NCI-H82 treated with DMSO at 0.1 percent for 48 hours (cell line): Measurements from ENCODE around the gene PARP6.

Experiments
- DNase-seq: peaks from one replicate; lab custom pipeline; 2025; ENCODE audit not compliant: unreplicated experiment; lab: John Stamatoyannopoulos, UW

PARP6 gene

DNA sequence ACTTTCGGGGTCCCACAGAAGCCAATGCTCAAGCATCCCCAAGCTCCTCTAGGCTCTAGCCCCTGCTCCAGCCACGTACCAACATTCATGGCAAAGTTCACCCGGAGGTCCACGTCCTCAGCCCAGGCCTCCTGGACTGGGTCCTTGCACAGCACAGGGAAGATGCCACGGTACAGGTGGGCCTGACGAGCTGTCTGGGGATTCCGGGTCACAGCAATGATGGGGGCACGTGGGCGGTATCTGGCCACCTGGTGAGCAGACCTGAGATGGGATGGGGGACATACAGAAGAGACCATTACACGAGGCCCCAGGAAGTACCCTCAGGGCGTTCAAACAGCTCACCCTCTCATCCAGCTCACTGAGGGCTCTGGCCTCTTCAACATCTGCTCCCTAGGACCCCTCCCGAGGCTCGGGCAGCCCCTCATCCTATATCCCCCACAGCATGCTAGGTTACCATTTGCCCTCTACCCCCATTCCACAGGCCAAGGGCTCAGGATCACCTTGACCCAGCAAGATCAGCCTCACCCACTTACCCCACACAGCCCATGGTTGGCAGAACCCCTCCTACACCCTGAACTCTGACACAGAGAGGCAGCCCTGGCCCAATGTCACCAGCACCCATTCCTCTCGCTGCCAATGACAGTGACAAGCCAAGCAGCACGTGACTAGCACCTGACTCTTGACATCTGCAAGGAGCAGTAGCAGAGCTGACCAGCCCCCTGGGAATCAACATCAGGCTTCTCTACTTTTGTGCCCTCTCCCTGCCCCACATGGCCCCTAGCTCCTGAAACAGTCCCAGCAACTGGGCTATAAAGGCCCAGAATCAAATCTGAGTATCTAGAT is 71.7 kb downstream of the PARP6 start:
- DNase-seq, result no peak

DNA sequence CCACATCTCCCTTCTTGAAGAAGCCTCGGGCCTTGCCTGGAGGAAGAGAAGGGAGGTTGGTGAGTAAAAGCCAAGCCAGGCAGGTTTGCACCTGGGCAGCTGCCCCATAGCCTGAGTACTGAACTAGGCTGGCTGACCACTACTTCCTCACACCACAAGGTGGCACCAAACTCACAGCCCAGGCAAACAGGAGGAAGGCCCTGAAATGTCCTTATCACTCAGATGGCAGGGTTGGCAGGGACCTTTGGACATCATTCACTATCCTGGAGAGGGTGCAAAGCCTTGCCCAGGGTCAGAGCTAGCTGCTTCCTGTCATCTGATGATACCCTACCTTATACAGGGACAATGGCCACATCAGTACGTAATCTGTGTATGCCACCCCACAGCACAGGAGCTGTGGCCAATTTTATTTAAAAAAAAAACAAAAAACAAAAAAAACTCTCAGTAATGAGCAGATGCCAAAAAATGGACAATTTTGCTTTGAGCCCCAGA is 72.6 kb downstream of the PARP6 start:
- peak; percentile 25 for DNase-seq

DNA sequence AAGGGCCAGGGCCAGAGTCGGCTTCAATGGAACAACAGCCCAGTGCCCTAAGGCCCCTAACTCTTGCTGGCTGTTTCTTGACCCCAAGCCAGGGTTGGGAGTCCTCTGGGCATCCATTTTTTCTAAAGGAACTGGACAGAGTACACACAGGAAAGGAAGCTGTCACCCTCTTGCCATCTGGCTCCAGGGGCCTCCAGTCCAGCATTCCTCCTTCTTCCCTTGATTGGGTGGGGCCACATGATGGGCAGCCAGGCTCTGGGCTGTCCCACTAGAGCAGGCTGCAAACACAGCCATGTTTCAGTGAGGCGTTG is 73.2 kb downstream of the PARP6 start:
- no peak for DNase-seq

DNA sequence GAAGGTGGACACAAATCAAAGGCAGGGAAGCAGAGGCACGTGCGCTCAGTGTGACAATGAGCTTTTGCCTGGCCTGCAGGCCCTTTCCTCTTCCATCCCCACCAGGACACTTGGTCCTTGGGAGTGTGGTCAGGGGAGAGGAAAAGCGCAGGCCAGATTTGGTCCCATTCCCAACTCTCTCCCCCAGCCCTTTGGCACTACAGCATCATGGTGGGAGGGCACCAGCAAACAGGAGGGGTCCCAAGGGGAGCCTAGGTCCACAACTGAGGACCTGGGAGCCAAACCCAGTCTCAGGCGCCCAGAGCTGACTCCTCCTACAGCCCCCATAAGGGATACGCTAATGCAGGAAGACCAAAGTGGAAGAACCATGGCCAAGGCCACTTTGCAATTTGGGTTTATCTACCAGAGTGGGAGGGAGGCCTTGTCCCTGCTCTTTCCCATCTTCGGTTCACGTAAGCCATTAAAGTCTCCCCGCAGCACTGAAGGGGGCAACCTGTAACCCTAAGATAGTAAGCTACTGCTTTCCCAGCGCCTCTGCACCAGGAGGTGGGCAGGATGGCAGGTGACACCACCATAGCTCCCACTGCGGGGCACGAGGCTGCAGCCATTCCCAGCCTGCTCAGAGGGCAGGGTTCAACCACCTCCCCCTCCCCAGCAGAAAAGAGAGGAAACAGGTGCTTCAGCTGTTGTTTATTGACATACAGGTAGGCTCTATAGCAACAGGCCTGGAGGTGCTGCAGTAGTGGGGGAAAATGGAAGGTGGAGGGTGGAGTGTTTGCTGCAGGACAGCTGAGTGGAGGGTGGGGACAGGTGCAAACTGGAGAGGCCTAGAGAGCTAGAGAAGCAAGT is 73.8 kb downstream of the PARP6 start:
- no peak for DNase-seq

DNA sequence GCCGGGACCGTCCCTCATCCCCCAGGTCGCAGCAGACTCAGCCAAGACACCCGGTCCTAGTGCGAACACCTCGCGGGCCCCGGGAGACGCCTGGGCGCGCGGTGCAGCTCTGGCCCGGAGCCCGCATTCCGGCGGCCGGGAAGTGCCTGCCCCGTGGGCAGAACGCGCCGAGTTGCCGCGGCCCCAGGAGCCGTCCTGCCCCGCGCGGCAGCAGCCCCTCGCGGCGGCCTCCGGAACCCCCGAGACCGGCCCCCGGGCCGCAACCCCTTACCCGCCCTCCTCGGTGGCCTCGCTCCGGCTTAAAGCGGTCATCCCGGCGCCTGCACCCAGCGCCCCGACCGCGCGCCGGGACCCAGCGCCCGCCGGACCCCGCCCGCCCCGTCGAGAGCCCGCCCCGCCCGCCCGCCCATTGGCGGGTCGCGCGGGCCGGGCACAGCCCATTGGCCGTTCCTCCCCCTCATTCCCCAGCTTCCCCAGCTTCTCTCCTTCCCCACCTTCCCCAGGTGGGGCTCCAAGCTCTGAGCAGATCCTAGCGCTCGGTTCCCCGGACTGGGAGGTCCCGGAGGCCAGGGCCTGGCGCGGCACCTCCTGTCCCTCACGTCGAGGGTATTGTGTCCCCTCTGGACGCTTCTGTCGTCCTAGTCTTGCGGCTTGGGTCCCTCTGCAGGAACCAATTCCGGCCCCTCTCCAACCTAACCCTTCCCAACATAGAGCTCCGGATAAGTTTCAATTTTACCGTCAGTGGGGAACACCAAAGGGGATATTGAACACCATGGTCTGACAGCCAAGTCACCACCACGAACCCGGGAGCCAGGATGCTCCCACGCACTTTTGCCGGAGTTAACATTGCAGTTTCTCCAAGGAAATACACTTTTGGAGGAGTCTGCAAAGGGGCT is 74.6 kb downstream of the PARP6 start, which contains the start of gene GRAMD2A:
GRAMD2A (minus strand) TSS at position 328 of the 896 bp plus-strand sequence.
- peak; percentile 62 for DNase-seq

DNA sequence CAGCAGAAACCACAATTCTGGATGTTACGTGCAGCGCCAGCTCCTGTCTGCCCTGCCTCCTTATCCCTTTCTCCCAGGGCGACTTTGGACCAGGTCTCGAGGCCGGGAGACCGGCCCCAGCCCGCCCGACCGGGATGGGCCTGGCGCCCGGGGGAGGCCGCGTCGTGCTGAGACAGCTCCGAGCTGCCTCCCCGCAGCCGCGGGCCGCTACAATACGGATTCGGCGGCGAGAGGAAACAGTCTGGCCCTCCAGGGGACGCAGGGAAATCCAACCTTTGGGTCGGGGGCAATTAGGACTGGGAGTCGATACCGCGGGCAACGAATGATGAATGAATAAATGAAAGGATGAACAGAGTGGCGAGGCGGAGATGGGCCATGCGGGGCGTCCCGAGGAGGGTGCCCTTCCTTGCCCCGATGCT is 75.3 kb downstream of the PARP6 start:
- no peak for DNase-seq

DNA sequence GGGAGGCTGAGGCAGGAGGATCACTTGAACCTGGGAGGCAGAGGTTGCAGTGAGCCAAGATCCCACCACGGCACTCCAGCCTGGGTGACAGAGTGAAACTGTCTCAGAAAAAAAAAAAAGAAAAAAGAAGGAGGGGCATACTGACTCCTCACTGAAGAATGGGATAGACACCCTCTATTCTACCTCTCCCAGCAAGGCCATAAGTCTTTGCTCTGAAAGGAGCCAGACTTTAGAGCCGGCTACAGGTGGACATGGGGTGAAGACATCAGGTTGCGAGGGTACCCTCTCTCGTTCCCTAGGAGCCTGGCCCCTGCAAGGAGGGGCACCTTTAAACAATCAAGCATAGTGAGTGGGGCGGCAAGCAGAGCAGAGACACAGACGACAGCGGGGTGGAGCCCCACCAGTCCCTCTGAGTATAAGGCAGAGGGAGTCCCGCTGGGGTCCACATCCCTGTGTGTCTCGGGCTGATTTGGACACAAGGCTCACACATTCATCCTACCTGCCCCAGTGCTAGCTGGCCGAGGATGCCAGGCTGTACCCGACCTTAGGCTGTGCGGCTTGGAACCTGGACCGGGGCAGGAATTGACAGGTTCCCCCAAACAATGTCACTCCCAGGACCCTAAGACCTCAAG is 75.8 kb downstream of the PARP6 start:
- no peak for DNase-seq

DNA sequence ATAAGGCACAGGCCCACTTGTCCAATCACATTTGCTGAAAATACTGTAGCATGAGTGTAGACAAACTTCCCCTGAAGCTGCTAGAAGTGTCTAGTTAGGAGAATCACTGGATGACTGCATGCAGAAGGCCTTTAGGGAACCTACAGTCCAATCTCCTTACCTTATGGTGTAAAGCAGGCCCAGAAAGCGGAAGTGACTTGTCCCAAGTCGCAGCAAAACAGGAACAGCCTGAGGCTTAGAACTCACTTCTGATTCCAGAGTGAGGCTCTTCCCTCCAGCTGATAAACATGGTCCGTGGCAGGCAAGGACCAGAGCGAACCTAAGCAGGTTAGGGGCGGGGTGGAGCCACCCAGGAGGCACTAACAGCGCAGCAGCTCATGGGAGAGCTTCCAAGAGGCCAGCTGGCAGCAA is 77.2 kb downstream of the PARP6 start:
- no peak for DNase-seq

DNA sequence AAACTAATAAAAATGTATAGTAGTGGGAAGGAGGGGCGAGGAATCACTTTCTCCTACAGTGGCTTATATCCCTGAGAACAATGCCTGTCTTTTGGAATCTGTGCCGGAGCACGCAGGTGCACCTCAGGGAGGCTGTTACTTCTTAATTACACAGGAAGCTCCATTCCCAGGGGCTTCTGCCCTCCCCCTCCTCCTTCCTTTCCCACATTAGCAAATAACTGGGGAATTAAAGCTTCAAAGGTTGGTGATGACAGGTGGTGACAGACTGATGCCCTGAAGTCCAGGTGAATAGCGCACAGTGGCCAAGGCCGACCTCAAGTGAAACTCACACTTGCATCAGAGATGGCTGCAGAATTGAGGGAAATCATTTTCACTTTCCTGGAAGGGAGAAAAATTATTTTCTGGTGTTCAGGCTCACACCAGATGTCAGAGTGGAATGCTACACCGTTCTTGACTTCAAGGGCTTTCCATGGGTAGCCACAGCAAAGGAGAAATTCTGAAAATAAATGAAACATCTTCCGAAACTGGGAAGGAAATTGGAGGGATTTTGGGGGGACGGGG is 78.4 kb downstream of the PARP6 start:
- no peak for DNase-seq

DNA sequence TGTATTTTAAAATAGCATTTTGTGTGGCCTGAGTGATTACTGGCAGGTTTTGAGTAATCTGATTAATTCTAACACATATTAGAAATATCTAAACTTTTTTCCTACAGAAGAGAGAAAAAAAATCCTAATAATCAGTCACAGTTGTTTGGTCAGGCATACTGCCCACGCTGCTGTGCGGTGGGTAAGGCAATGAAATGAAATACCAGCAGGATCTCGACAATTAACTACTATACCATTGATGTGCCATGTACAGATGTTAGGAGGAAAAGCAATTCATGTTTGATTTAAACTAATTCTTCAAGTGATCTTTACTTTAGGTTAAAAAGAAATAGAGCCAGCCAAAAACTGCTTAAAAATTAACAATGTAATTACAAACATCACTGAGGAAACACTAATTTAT is 79.9 kb downstream of the PARP6 start:
- DNase-seq, result no peak
